Ascending aorta (tissue), 2 donors: ENCODE data around the gene KCNMA1. TPM values are rescaled to one million over a fixed set of nuclear protein-coding genes. Genes with fewer than 3 reads are reported as not detected.

Experiments used
- DNase-seq, 2 donors: peaks; one replicate each; pipeline ENCODE4 v3.0.0-alpha.2; 2019; ENCODE audit warnings: low spot score in 2 of 2
- H3K27ac ChIP-seq, 2 donors: fragments of 200-600 bp; sonication (generic); one replicate each; pipeline ENCODE4 v1.5.1; 2016 to 2017; ENCODE audit warnings: mild to moderate bottlenecking in 1 of 2
- H3K27me3 ChIP-seq: fragments of 200-600 bp; sonication (generic); one replicate; pipeline ENCODE4 v1.5.1; 2017
- H3K36me3 ChIP-seq, 2 donors: fragments of 200-600 bp; sonication (generic); one replicate each; pipeline ENCODE4 v1.5.1; 2016
- H3K4me1 ChIP-seq, 2 donors: fragments of 200-600 bp; sonication (generic); one replicate each; pipeline ENCODE4 v1.5.1; 2016 to 2017; ENCODE audit warnings: mild to moderate bottlenecking in 1 of 2
- H3K4me3 ChIP-seq, 2 donors: fragments of 200-600 bp; sonication (generic); one replicate each; pipeline ENCODE4 v1.5.1; 2016 to 2017; ENCODE audit warnings: mild to moderate bottlenecking in 1 of 2
- H3K9me3 ChIP-seq, 2 donors: fragments of 200-600 bp; sonication (generic); one replicate each; pipeline ENCODE4 v1.5.1; 2016
- CTCF ChIP-seq, 3 experiments: fragments of 200-600 bp in 2 of 3; fragments of 450-650 bp in 1 of 3; sonication (generic) in 2 of 3; IDR thresholded peaks; one replicate each; pipeline ENCODE4 v1.5.1; 2016 to 2019; ENCODE audit warnings: antibody characterized with exemption in 3 of 3, mild to moderate bottlenecking in 1 of 3, moderate library complexity in 1 of 3
- intact Hi-C: fragments of 100-400 bp; cut with DNase I; formaldehyde crosslinking; loops from one replicate; pipeline ENCODE4 v1.15.1; 2023
- total RNA-seq: library from RNA; depleted of rRNA; stranded (reverse); fragments of >200 nt; gene quantifications from one replicate; pipeline ENCODE4 v1.1.0, GENCODE V29; 2016

KCNMA1 gene
- total RNA-seq, 1 donor from 2014 or later, result 28.6 TPM

GRCh38 chr10:77398558-77398957 lies 239.1 kb downstream of the KCNMA1 start:
- intact Hi-C loops, result no loop called here
- peaks cover 0 to 13% of the 10 kb centered on the region in 2 donors for H3K4me1 ChIP-seq
- peaks cover 0 to 9% of the 10 kb centered on the region in 2 donors for H3K36me3 ChIP-seq
- H3K4me3 ChIP-seq, result no peak overlapping the region
- no peak for TF ChIP-seq CTCF (IDR thresholded peaks at IDR 0.05)
- H3K27ac ChIP-seq, result no peak overlapping the region
- no peak for DNase-seq
- no peaks in the 10 kb centered on the region for H3K27me3 ChIP-seq
- no peaks in the 10 kb centered on the region for H3K9me3 ChIP-seq

GRCh38 chr10:77397103-77397502 lies 240.5 kb downstream of the KCNMA1 start:
- Histone ChIP-seq H3K27ac (no peak overlapping the region), H3K9me3 (no peaks in the 10 kb centered on the region), H3K4me3 (no peak overlapping the region), H3K27me3 (no peaks in the 10 kb centered on the region), H3K36me3 (no peaks in the 10 kb centered on the region), H3K4me1 (peaks cover 4 to 28% of the 10 kb centered on the region in 2 donors)
- no peak for TF ChIP-seq CTCF (IDR thresholded peaks at IDR 0.05)
- DNase-seq, result no peak
- intact Hi-C loops, result no loop called here

GRCh38 chr10:77396290-77396689 lies 241.3 kb downstream of the KCNMA1 start:
- Histone ChIP-seq H3K4me1 (peaks cover 5 to 34% of the 10 kb centered on the region in 2 donors), H3K4me3 (no peak overlapping the region), H3K27me3 (no peaks in the 10 kb centered on the region), H3K36me3 (no peaks in the 10 kb centered on the region), H3K27ac (no peak overlapping the region), H3K9me3 (no peaks in the 10 kb centered on the region)
- TF ChIP-seq CTCF (IDR thresholded peaks at IDR 0.05), result no peak
- no peak for DNase-seq
- intact Hi-C loops, result no loop called here

GRCh38 chr10:77393821-77394501 lies 243.6 kb downstream of the KCNMA1 start:
- intact Hi-C loops, result loop anchor here (2.0 to 5.0 kb wide), 4 partner anchors 118 to 229 kb away; no protein-coding TSS in a partner anchor
- Histone ChIP-seq H3K27ac (peak overlapping the region; percentile 93 to 94), H3K4me1 (peaks cover 10 to 44% of the 10 kb centered on the region in 2 donors), H3K4me3 (no peak overlapping the region), H3K27me3 (no peaks in the 10 kb centered on the region), H3K36me3 (no peaks in the 10 kb centered on the region), H3K9me3 (no peaks in the 10 kb centered on the region)
- DNase-seq, result peak in 1 of 2 donors; percentile 57
- TF ChIP-seq CTCF (IDR thresholded peaks at IDR 0.05), result no peak

GRCh38 chr10:77393411-77393810 lies 244.2 kb downstream of the KCNMA1 start:
- no peak for TF ChIP-seq CTCF (IDR thresholded peaks at IDR 0.05)
- H3K36me3 ChIP-seq, result no peaks in the 10 kb centered on the region
- intact Hi-C loops, result loop anchor here (2.0 to 5.0 kb wide), 4 partner anchors 119 to 229 kb away; no protein-coding TSS in a partner anchor
- peak overlapping the region; percentile 93 to 94 for H3K27ac ChIP-seq
- no peaks in the 10 kb centered on the region for H3K27me3 ChIP-seq
- peaks cover 10 to 50% of the 10 kb centered on the region in 2 donors for H3K4me1 ChIP-seq
- peak in 1 of 2 donors; percentile 59 for DNase-seq
- no peaks in the 10 kb centered on the region for H3K9me3 ChIP-seq
- H3K4me3 ChIP-seq, result no peak overlapping the region
